Heart right ventricle (tissue), 16 donors: ENCODE measurements around the gene ARRDC1. TPM values are rescaled to one million over a fixed set of nuclear protein-coding genes. Genes with fewer than 3 reads are reported as not detected.
A peak's percentile ranks its signal among the peaks of the same experiment; 100 is the strongest.

Source experiments
- ATAC-seq, 8 donors: fragments of 200-7000 bp; cut with Tn5 transposase; one replicate each; pipeline ENCODE4 v1.9.1; 2020; ENCODE audit warnings: mild to moderate bottlenecking in 8 of 8, moderate library complexity in 8 of 8, moderate number of reproducible peaks in 1 of 8
- DNase-seq, 2 donors: peaks; one replicate each; pipeline ENCODE4 v3.0.0-alpha.2; 2020
- H3K27ac ChIP-seq, 10 donors: fragments of 200-600 bp; sonication (generic) in 2 of 10; one replicate each; pipeline versions ENCODE4 v1.5.0 to v1.8.0; 2020 to 2022; ENCODE audit warnings: mild to moderate bottlenecking in 3 of 10
- H3K27me3 ChIP-seq, 7 donors: fragments of 200-600 bp; one replicate each; pipeline ENCODE4 v1.8.0; 2021 to 2022; ENCODE audit warnings: mild to moderate bottlenecking in 2 of 7
- H3K36me3 ChIP-seq, 9 donors: fragments of 200-600 bp; sonication (generic) in 1 of 9; one replicate each; pipeline versions ENCODE4 v1.5.0 to v1.8.0; 2020 to 2022; ENCODE audit warnings: mild to moderate bottlenecking in 2 of 9
- H3K4me1 ChIP-seq, 9 donors: fragments of 200-600 bp; sonication (generic) in 1 of 9; one replicate each; pipeline versions ENCODE4 v1.5.0 to v1.8.0; 2020 to 2022; ENCODE audit warnings: mild to moderate bottlenecking in 4 of 9
- H3K4me3 ChIP-seq, 10 donors: fragments of 200-600 bp; sonication (generic) in 2 of 10; one replicate each; pipeline versions ENCODE4 v1.5.0 to v1.8.0; 2020 to 2022; ENCODE audit warnings: mild to moderate bottlenecking in 7 of 10, moderate library complexity in 2 of 10
- H3K9me3 ChIP-seq, 11 donors: fragments of 200-600 bp in 10 of 11; sonication (generic) in 2 of 11; one replicate each; pipeline versions ENCODE4 v1.5.0 to v1.8.0; 2013 to 2022; ENCODE audit warnings: mild to moderate bottlenecking in 2 of 11, control low read depth in 1 of 11, moderate library complexity in 1 of 11
- CTCF ChIP-seq, 9 donors: fragments of 200-600 bp; sonication (generic) in 2 of 9; IDR thresholded peaks; one replicate each; pipeline versions ENCODE4 v1.5.0 to v1.8.0; 2021 to 2022; ENCODE audit warnings: antibody characterized with exemption in 9 of 9, mild to moderate bottlenecking in 5 of 9, moderate library complexity in 1 of 9
- WGBS, 2 donors: extraction: QIAGEN DNeasy Blood & Tissue Kit; methylation state at CpG; one replicate each; pipeline ENCODE4 v1.1.7; 2013; ENCODE audit warnings: inconsistent platforms in 1 of 2; 5-methylcytosine and 5-hydroxymethylcytosine counted together
- intact Hi-C, 10 donors: fragments of 100-400 bp; cut with DNase I; formaldehyde crosslinking; loops; one replicate each; pipeline versions ENCODE4 v1.11.1 to v1.14.2; 2022
- polyA plus RNA-seq, 2 donors: library from polyadenylated mRNA; stranded (reverse); fragments of 200-250 nt; gene quantifications; one replicate each; pipeline ENCODE4 v1.2.3, GENCODE V29; 2013
- total RNA-seq, 10 donors: library from RNA; stranded (reverse); fragmentation: NEBNext Ultra II Directional in 3 of 10; extraction: Animal tissue kit (Norgen Biotek cat#: 25700) in 3 of 10; gene quantifications; one replicate each; pipeline versions ENCODE4 v1.2.1 to v1.2.4, GENCODE V29; 2021 to 2023
- donor health status: Arrhythmogenic right ventricular cardiomyopathy.
- donor health status: ischemic (EF 13 %, LVEDD 7.1; RV severe dilation, severe dysfunction).
- donor health status: healthy with polysubstance abuse.
- donor health status: DM: no; HTN: yes; CAD: no.
- donor health status: DM: no; HTN: no; CAD: no.
- donor health status: ischemic (EF 25% LVEDD 6.9; RV normal size, moderate dysfunction).
- donor health status: ischemic (EF 25% LVEDD 5.7; RV mildly dilated, moderate dysfunction).
- donor health status: healthy.
- donor health status: DM: yes; HTN: yes; CAD: no.
- donor health status: Ischemic cardiomyopathy.
- donor health status: ischemic (EF 35%, LVEDD 5.7; RV mildly dilated, moderate dysfunction).
- donor health status: nonischemic (EF 11% LVEDD 7.7; RV severe dilation, severe dysfunction).
- donor health status: DM: yes; HTN: yes; CAD: no.
- donor health status: PGD.
- donor health status: ischemic (EF 29% LVEDD 5.4; RV normal size, mild dysfunction).
- donor health status: nonischemic (EF 23%, LVEDD 6.1; RV moderate dilation, normal function).

ARRDC1 gene
- total and polyA plus RNA-seq, 12 donors: 10.3 to 93.1 (median 15.2) TPM

DNA sequence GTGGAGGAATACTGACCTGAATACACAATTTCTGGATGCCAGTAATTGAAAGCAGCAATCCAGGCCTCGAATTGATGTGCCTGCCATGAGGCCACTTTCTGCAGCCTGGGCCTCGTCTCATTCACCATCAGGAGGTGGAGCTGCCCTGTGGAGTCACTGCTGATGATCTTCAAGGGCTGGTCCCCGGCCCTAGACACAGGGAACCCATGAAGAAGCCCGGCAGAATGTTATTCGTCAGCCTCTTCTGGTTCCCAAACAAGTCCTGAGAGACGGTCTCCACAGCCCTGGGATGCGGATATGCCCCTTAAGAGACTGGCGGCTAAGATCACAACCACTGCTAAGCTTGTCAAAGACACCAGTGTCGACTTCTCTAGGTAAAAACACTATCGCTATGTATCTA is 31.3 kb upstream of the ARRDC1 start:
- 84 to 92% methylated on average over 10 of the region's 10 CpGs for whole genome bisulfite sequencing, 2 donors
- TF ChIP-seq CTCF (IDR thresholded peaks at IDR 0.05): no peak
- Histone ChIP-seq H3K4me1 (peaks cover 15 to 48% (median 39%) of the 10 kb centered on the region in 9 donors), H3K9me3 (no peaks in the 10 kb centered on the region), H3K36me3 (peaks cover 0 to 69% (median 23%) of the 10 kb centered on the region in 9 donors), H3K27ac (peak overlapping the region in 2 of 10 donors; percentile 62 to 72), H3K27me3 (no peaks in the 10 kb centered on the region), H3K4me3 (no peak overlapping the region)
- ATAC-seq (no peak), DNase-seq (no peak)
- intact Hi-C loops: no loop called here

DNA sequence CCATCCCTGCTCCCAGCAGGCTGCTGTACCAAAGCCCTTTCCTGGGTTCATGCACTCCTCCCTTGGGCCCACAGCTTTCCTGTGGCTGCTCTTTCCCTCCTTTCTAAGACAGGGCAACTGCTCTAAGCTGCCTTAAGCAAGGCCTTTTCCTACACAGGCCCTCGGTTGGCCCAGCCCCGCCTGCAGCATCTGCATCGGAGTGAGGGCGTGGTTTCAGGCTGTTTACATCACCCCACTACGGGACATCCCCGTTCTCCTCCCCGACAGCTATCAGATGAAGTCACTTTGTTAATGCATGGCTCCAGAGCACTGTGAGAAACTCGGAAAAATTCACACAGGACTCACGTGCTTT is 30.1 kb upstream of the ARRDC1 start:
- H3K36me3 ChIP-seq: peaks cover 0 to 65% (median 23%) of the 10 kb centered on the region in 9 donors
- no peak for TF ChIP-seq CTCF (IDR thresholded peaks at IDR 0.05)
- intact Hi-C loops: no loop called here
- no peak overlapping the region for H3K4me3 ChIP-seq
- 41 to 50% methylated on average over 9 of the region's 9 CpGs for WGBS, 2 donors
- DNase-seq: no peak
- H3K27ac ChIP-seq: peak overlapping the region in 8 of 10 donors; percentile 0 to 72 (median 62)
- no peaks in the 10 kb centered on the region for H3K9me3 ChIP-seq
- peaks cover 15 to 56% (median 43%) of the 10 kb centered on the region in 9 donors for H3K4me1 ChIP-seq
- ATAC-seq: peak in 1 of 8 donors; percentile 9
- H3K27me3 ChIP-seq: no peaks in the 10 kb centered on the region

DNA sequence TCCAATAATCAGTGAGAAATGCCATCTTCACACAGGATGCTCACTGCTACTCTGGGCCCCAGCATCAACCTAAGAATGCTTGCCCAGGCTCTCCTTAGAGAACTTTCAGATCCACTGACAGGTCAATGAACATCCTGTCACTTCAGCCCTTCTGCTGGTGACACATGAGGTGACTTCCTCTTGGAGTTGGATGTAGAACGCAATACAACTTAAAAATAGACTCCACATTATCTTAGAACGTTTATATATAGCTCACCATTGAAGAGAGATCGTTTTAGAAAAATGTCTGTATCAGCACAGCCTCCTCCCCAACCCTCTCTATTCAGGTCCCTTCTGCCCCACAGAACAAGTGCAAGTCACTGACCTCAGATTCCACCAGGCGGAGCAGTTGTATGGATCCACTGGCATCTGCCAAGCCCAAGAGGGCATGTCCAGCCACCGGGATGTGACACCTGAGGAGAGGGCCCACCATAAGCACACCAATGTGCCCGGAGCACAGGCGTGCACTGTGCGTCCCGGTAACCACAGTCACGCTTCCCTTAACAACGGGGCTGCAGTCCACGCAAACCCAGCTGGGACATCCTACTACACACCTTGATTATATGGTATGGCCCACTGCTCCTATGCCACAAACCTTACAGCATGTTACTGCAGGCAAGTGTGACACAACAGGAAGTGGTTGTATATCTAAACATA is 29.6 kb upstream of the ARRDC1 start:
- H3K9me3 ChIP-seq: no peaks in the 10 kb centered on the region
- WGBS, 2 donors: 43 to 54% methylated on average over 12 of the region's 12 CpGs
- peak in 5 of 9 donors; percentile 17 to 44 (median 35) for TF ChIP-seq CTCF (IDR thresholded peaks at IDR 0.05)
- H3K4me1 ChIP-seq: peaks cover 15 to 60% (median 43%) of the 10 kb centered on the region in 9 donors
- peak overlapping the region in 9 of 10 donors; percentile 0 to 72 (median 62) for H3K27ac ChIP-seq
- peaks cover 0 to 60% (median 23%) of the 10 kb centered on the region in 9 donors for H3K36me3 ChIP-seq
- peak overlapping the region in 1 of 10 donors; percentile 1 for H3K4me3 ChIP-seq
- ATAC-seq (peak in 6 of 8 donors; percentile 16 to 69 (median 58)), DNase-seq (peak in 1 of 2 donors; percentile 30)
- intact Hi-C loops: no loop called here
- H3K27me3 ChIP-seq: no peaks in the 10 kb centered on the region

DNA sequence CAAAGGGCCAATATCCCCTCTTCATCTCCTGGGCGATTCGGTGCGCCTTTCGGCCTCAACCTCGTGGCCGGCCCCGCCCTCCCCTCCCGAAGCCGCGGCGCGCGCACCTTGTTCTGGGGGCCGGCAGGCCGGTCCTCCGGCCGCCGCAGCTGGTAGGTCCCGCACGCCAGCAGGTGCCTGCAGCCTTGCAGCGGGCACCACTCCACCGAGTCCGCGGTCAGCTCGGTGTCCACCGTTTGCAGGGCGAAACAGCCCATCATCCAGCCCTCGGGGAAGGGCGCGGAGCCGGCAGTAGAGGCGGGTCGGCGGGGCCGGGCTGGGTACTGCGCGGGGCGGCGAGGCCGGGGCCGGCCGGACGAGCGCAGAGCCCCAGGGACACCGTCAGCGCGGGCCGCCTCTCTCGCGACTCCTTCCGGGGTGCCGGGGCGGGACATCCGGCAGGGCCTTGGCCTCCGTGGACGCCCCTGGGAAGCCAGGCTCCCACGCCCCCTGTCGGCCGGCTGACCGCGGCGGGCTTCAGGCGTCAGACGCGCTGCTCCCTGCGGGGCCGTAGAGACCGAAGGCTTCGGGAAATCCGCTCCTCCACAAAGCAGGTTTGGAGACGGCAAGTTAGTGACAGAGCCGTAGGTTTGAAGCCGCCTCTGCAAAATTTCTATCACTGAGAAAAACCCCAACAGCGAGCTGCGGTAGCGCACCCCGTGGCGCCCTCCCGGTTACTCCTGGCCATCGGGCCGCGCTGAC is 26.8 kb upstream of the ARRDC1 start, which contains the start of gene DPH7:
Gene DPH7, minus strand, starts transcription at position 408 of the 741 bp plus-strand sequence. Its CDS starts 148 bp downstream, at position 260.
- Histone ChIP-seq H3K4me3 (peak within 1 kb of the TSS; percentile 83 to 98 (median 93)), H3K36me3 (peaks cover 0 to 59% (median 25%) of the 10 kb centered on the region in 9 donors), H3K27ac (peak within 1 kb of the TSS; percentile 28 to 91 (median 90)), H3K27me3 (no peaks in the 10 kb centered on the region), H3K4me1 (peaks cover 15 to 60% (median 43%) of the 10 kb centered on the region in 9 donors), H3K9me3 (no peaks in the 10 kb centered on the region)
- ATAC-seq (peak; percentile 91 to 98 (median 95)), DNase-seq (peak; percentile 97 to 99)
- peak; percentile 91 to 100 (median 97) for TF ChIP-seq CTCF (IDR thresholded peaks at IDR 0.05)
- 1% methylated on average over 81 to 82 of the region's 82 CpGs for WGBS, 2 donors
- intact Hi-C loops: loop anchor here in 2 of 10 donors (2.0 kb wide), 1 partner anchor 26 kb away; the partner anchor contains the start of gene ARRDC1 (in 2 of the 2)
